GM12875 (cell line): ENCODE measurements around the gene COL13A1.

Source experiments
- H3K4me3 ChIP-seq: one replicate; pipeline ENCODE4 v1.5.1; 2011; ENCODE audit warnings: low read depth, low read length, control low read depth
- CTCF ChIP-seq: IDR thresholded peaks from 2 replicates; pipeline ENCODE4 v1.5.1; 2011; ENCODE audit warnings: low read depth, mild to moderate bottlenecking, control low read depth, inconsistent platforms, low read length, moderate library complexity, borderline replicate concordance; ENCODE audit not compliant: insufficient read depth

COL13A1 gene

GRCh38 chr10:69965086-69965485 is 163.4 kb downstream of the COL13A1 start:
- H3K4me3 ChIP-seq, result no peak overlapping the region
- no peak for TF ChIP-seq CTCF

GRCh38 chr10:69965919-69966662 is 164.4 kb downstream of the COL13A1 start:
- H3K4me3 ChIP-seq, result no peak overlapping the region
- TF ChIP-seq CTCF, result no peak

GRCh38 chr10:69968830-69969229 is 167.1 kb downstream of the COL13A1 start:
- no peak for TF ChIP-seq CTCF
- no peak overlapping the region for H3K4me3 ChIP-seq

GRCh38 chr10:69969977-69970376 is 168.3 kb downstream of the COL13A1 start:
- H3K4me3 ChIP-seq, result no peak overlapping the region

GRCh38 chr10:69972981-69973397 is 171.3 kb downstream of the COL13A1 start:
- no peak for TF ChIP-seq CTCF
- no peak overlapping the region for H3K4me3 ChIP-seq

More at GRCh38 chr10:69969977-69970376, 168.3 kb downstream of the COL13A1 start:
- no peak for TF ChIP-seq CTCF

- TF ChIP-seq CTCF, result no peak
- no peak overlapping the region for H3K4me3 ChIP-seq
These were observed 172.0 kb downstream of the COL13A1 start for GRCh38 chr10:69973678-69974077.

GRCh38 chr10:69974551-69975155 is 172.9 kb downstream of the COL13A1 start:
- no peak for TF ChIP-seq CTCF
- H3K4me3 ChIP-seq, result no peak overlapping the region
